Measurements from ENCODE around the gene TMEM14B.

GRCh38 chr6:10736731-10737130, 10.9 kb upstream of the TMEM14B start:
- TF ChIP-seq CTCF (conservative IDR thresholded peaks at IDR 0.05; ENCODE audit: low read depth, low read length) = no peak
- TF ChIP-seq EZH2phosphoT487 (IDR thresholded peaks at IDR 0.05; ENCODE audit: borderline replicate concordance, low read length) = no peak
- TF ChIP-seq EZH2 (IDR thresholded peaks at IDR 0.05; ENCODE audit: low read length, unreplicated experiment) = no peak
